HG03280 (cell line): ENCODE results near the gene ZNF17.
A peak's percentile ranks its signal among the peaks of the same experiment; 100 is the strongest.

Experiments used
- ATAC-seq: cut with Tn5 transposase; IDR thresholded peaks from one replicate; pipeline ENCODE4 v1.9.1; 2021; ENCODE audit warnings: mild to moderate bottlenecking, moderate library complexity; ENCODE audit not compliant: unreplicated experiment

The ZNF17 gene

DNA sequence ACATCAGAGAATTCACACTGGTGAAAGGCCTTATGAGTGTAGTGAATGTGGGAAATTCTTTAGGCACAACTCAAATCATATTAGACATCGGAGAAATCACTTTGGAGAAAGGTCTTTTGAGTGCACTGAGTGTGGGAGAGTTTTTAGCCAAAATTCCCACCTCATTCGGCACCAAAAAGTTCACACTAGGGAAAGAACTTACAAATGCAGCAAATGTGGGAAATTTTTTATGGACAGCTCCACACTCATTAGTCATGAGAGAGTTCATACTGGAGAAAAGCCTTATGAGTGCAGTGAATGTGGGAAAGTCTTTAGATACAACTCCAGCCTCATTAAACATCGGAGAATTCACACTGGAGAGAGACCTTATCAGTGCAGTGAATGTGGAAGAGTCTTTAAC, 10.1 kb downstream of the ZNF17 start:
- no peak for ATAC-seq

DNA sequence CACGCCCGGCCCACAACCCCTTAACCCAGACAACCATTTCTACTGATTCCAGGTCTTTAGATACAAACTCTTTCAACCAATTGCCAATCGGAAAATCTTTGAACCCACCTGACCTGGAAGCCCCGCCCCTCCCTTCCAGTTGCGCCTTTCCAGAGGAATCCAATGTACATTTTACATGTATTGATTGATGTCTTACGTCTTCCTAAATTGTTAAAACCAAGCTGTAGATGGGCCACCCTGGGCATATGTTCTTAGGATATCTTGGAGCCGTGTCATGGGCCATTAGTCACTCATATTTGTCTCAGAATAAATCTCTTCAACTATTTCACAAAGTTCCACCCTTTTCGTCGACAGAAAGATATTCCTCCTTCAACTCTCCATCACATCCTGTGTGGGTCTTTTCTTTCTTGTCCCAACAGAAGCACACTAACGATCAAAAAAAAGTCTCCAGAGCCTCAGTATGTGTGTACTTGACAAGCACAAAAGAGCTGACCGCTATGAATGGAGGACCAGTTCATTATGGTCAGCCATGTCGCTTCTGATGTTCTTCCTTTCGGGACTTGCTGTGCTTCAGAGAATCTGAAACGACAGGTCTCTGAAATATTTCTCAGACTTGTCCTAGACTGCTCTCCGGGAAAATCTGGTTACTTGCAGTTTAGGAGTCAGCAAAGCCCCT, 23.6 kb downstream of the ZNF17 start:
- no peak for ATAC-seq

DNA sequence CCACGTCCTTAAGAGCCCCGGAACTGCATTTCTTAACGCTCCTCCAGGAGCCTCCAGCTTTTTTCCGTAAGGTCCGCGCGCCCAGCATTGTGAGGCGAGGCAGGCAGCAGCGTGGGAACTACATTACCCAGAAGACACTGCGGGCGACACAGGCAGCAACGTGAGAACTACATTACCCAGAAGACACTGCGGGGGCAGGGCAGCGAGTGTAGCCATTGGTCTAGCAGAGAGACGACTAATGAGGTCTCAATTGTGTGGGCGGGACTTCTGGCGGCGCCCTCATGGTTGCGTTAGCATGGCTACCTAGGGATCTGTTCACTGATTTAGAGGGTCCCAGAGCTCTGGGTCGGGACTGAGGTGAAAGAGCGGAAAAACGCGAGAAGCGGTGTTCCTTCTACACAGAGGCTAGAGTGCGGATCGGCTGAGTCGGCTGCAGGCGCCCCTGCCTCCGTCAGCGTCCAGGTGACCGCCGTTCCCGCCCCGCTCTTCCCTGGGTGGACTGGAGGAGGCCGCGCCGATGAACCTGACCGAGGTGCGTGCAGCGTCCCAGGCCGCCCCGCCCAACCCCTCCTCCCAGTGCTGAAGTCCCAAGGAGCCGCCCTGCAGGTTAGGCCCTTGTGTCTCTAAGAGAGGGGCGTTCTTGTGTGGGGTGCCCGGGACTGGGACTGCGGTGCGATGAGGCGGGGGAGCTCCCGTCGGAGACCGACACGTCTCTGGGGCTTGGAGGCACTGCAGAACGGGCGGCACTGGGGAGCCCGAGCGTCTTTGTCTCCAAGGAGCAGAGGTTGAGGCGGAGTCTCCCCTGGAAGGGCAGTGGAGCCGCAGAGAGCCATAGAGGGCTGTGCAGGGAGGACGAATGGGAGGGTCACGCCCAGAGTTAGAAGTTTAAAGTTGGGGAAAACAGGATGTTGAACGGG, 24.4 kb downstream of the ZNF17 start, which contains the start of gene ZNF749:
Gene ZNF749 (plus strand): TSS at position 264 of the 917 bp plus-strand sequence. CDS start 254 bp downstream, at position 518.
- peak; percentile 96 for ATAC-seq

DNA sequence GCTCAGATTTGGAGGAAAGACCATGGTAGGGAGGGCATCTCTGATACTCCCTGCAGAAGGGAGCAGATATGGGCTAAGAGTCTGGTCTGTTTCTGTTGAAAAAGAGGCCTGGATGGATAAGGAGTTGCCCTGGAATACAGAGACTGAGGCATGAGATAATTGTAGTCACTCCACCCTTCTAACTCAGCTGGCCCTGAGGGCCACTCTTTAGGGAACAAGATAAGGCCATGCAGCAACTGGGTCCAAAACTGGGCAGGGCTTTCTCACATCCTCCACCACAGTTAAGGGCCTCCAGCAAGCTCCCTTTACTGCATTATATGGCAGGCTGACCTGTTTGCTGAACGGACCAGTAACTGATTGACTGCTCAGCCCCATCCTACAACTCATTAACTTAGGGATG, 25.5 kb downstream of the ZNF17 start:
- ATAC-seq = no peak

DNA sequence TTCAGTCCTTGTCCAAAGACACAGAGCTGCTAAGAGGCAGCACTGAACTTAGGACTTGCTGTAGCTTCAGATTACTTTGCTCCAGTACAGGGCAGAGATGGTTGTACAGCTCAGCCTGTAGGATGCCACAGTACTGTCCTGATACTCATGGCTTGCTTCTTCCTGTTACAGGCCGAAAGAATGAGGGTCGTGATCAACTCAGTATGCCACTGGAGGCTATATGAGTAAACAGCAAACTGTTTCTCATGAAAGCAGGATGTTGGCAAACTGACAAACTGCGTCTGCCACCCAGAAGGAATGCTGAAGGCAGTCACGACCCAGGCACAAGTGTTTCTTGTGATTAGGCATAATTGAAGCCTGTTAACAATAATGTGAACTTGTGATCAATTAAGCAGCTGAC, 27.0 kb downstream of the ZNF17 start:
- no peak for ATAC-seq

DNA sequence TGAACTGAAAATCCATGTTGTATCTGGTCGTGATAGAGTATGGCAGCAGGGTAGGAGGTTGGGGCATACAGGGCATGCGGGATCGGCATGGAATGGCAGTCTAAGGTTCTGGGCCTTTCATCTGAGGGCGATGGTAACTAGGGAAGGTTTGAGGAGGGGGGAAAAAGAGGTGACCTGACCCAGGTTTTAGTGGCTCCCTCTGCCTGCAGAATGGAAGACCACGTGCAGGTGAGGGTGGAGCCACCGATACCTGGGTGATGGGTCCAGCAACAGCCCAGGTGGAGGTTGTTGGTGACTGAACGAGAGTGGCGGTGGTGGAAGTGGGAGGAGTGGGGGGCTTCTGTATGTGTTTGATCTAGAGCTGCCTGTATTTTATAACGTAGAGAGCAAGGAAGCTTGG, 28.0 kb downstream of the ZNF17 start:
- ATAC-seq = no peak

DNA sequence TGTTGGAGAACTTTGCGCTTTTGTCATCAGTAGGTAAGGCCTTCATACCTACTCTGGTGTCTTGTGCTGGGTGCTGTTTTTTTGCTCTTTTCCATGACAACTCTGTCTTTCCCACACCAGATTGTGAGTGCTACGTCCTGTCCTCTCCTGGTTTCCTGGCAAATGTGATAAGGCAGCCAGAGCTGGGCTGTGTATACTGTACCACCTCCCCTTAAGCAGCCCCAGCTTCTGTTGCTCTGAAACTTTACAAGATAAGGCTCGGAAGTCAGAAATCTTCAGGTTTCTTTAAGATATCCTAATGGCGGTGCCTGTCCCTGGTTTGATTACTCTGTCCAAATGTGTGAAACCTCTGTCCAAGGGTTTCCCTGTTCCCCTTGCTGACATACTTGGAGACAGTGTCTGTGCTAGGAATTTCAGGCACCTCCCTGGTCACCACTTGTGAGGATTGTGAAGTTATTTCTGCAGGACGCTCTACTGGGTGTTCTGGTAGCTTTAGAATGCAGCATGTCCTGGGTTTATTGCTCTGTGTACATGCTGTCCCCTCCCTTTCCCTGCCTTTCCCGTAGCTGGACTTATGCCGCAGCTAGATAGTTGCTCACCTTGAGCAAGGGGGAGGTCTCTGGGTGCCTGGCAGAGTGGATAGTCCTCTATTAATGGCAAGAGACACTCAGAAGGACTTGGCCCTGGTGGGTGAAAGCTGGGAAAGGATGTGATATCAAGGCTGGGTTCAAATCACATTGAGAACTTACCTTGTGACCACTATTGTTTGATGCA, 31.2 kb downstream of the ZNF17 start:
- ATAC-seq = no peak

DNA sequence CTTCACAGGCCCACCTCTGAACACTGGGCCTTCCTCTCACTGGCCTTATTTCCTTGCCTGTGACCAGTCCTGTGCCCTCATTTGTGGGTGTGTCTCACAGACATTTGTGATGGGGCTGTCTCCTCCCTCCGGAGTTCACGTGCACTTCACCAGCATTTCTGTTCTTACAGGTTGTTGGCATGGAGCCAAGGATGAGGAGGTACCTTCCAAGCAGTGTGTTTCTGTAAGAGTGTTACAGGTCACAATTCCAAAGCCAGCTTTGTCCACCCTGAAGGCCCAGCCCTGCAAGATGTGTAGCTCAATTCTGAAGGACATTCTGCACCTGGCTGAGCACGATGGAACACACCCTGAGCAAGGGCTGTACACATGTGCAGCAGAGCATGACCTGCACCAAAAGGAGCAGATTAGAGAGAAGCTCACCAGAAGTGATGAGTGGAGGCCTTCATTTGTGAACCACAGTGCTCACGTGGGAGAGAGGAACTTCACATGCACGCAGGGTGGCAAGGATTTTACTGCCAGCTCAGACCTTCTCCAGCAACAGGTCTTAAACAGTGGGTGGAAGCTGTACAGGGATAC, 32.2 kb downstream of the ZNF17 start:
- ATAC-seq = no peak

DNA sequence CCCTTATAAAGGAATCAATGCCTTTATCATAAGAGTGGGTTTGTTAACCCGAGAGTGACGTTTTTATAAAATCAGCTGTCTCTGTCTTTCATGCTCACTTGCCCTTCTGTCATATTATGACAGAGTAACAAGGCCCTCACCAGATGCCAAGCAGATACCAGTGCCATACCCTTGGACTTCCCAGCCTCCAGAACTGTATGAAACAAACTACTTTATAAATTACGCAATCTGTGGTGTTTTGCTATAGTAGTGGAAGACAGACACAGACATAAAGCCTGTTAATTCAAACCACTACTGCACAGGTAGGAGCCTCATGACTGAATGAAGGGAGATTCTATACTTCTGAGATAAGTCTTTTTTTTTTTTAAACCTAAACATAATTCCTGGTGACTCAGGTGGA, 41.3 kb downstream of the ZNF17 start:
- no peak for ATAC-seq

DNA sequence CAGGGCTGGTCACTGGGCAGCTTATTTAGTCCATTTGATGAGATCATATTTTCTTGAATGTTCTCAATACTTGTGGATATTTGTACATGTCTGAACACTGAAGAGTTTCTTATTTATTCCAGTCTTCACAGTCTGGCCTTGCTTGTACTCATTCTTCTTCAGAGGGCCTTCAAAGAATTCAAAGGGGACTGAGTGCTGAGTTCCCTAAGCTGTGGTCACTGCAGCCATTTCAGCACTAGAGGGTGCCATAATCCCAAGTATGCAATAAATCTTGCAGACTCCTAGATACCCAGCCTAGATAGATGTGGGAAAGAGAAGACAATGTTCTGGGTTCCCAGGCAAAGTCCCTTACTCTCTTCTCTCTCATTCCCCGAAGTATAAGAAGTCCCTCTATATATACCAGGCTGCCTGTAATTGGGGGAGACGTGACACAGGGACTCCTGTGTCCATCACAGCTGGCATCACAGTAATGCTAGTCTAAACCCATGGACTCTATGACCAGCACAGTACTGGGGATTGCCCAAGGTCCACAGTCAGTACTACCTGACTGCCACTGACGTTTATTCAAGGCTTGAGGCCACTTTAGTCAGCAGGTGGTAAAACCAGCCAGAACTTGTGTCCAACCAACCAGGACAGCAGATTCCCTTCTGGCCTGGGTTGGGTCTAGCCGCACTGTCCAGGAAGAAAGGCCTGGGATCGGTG, 54.9 kb downstream of the ZNF17 start:
- ATAC-seq = no peak

DNA sequence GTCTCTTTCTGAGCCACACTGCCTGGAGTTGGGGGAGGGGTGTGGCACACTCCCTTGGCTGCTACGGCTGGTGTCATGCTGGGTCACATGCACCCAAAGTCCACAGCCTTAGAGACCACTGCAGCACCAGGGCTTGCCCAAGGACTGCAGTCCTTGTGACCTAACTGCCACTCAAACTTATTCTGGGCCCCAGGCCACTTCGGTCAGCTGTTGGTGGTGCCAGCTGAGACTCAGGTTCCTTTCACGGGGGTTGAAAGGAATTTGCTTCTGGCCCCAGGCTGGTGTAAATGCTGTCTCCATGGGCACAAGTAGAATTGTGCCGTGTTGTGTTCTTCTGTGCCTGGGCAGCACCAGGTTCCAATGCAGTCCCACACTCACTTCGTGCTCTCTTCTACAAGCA, 55.5 kb downstream of the ZNF17 start:
- ATAC-seq = no peak
